Mucosa of rectum (tissue), 2 donors: ENCODE results near the gene ASF1B.
A peak's percentile ranks its signal among the peaks of the same experiment; 100 is the strongest.

ENCODE experiments used
- H3K27ac ChIP-seq, 2 donors: one replicate each; pipeline ENCODE4 v1.7.0; 2013; ENCODE audit warnings: inconsistent platforms in 2 of 2, low read depth in 2 of 2, low read length in 2 of 2
- H3K27me3 ChIP-seq, 2 donors: one replicate each; pipeline ENCODE4 v1.7.0; 2013; ENCODE audit warnings: low read length in 2 of 2; ENCODE audit not compliant: control insufficient read depth in 2 of 2, insufficient read depth in 2 of 2
- H3K36me3 ChIP-seq, 2 donors: one replicate each; pipeline ENCODE4 v1.7.0; 2013; ENCODE audit warnings: low read length in 2 of 2; ENCODE audit not compliant: control insufficient read depth in 2 of 2, insufficient read depth in 2 of 2
- H3K4me1 ChIP-seq, 2 donors: one replicate each; pipeline ENCODE4 v1.7.0; 2013; ENCODE audit warnings: low read length in 2 of 2, mild to moderate bottlenecking in 1 of 2; ENCODE audit not compliant: control insufficient read depth in 2 of 2, insufficient read depth in 2 of 2
- H3K4me3 ChIP-seq, 2 donors: one replicate each; pipeline ENCODE4 v1.7.0; 2013; ENCODE audit warnings: low read length in 2 of 2
- H3K9ac ChIP-seq, 2 donors: one replicate each; pipeline ENCODE4 v1.7.0; 2013; ENCODE audit warnings: low read length in 2 of 2, low read depth in 1 of 2, mild to moderate bottlenecking in 1 of 2
- H3K9me3 ChIP-seq, 2 donors: one replicate each; pipeline ENCODE4 v1.7.0; 2013; ENCODE audit warnings: low read length in 2 of 2; ENCODE audit not compliant: control insufficient read depth in 2 of 2
- donor health status: healthy.
- donor health status: Normal muscosa, but diverticular disease.

Gene ASF1B

GRCh38 chr19:14138576-14139265, 2.3 kb upstream of the ASF1B start:
- Histone ChIP-seq H3K9me3 (no peaks in the 10 kb centered on the region), H3K9ac (no peak overlapping the region), H3K36me3 (no peaks in the 10 kb centered on the region), H3K4me1 (peaks cover 0 to 10% of the 10 kb centered on the region in 2 donors), H3K27me3 (no peaks in the 10 kb centered on the region), H3K27ac (no peak overlapping the region), H3K4me3 (no peak overlapping the region)

- peak overlapping the region; percentile 75 to 81 for H3K4me3 ChIP-seq
- no peaks in the 10 kb centered on the region for H3K36me3 ChIP-seq
- peaks cover 0 to 10% of the 10 kb centered on the region in 2 donors for H3K4me1 ChIP-seq
- peak overlapping the region; percentile 48 to 58 for H3K27ac ChIP-seq
- no peaks in the 10 kb centered on the region for H3K27me3 ChIP-seq
- peak overlapping the region in 1 of 2 donors; percentile 67 for H3K9ac ChIP-seq
- no peaks in the 10 kb centered on the region for H3K9me3 ChIP-seq
Observed at GRCh38 chr19:14135985-14136508, 342 bp downstream of the ASF1B start.

- H3K4me3 ChIP-seq: peak overlapping the region; percentile 1 to 75
- no peaks in the 10 kb centered on the region for H3K36me3 ChIP-seq
- H3K27me3 ChIP-seq: no peaks in the 10 kb centered on the region
- H3K9me3 ChIP-seq: no peaks in the 10 kb centered on the region
- peak overlapping the region in 1 of 2 donors; percentile 52 for H3K9ac ChIP-seq
- no peak overlapping the region for H3K27ac ChIP-seq
- H3K4me1 ChIP-seq: peaks cover 0 to 10% of the 10 kb centered on the region in 2 donors
Observed at GRCh38 chr19:14135355-14135754, 1.0 kb downstream of the ASF1B start.

GRCh38 chr19:14127929-14128509, 8.4 kb downstream of the ASF1B start:
- Histone ChIP-seq H3K27me3 (no peaks in the 10 kb centered on the region), H3K9ac (no peak overlapping the region), H3K36me3 (peaks cover 0 to 7% of the 10 kb centered on the region in 2 donors), H3K9me3 (no peaks in the 10 kb centered on the region), H3K4me3 (no peak overlapping the region), H3K27ac (no peak overlapping the region), H3K4me1 (peaks cover 0 to 2% of the 10 kb centered on the region in 2 donors)

GRCh38 chr19:14127176-14127575, 9.2 kb downstream of the ASF1B start:
- Histone ChIP-seq H3K4me3 (no peak overlapping the region), H3K4me1 (peaks cover 0 to 2% of the 10 kb centered on the region in 2 donors), H3K9ac (no peak overlapping the region), H3K27ac (no peak overlapping the region), H3K9me3 (no peaks in the 10 kb centered on the region), H3K27me3 (no peaks in the 10 kb centered on the region), H3K36me3 (peaks cover 0 to 7% of the 10 kb centered on the region in 2 donors)

GRCh38 chr19:14122924-14123323, 13.5 kb downstream of the ASF1B start:
- H3K9me3 ChIP-seq: no peaks in the 10 kb centered on the region
- no peak overlapping the region for H3K9ac ChIP-seq
- peaks cover 0 to 7% of the 10 kb centered on the region in 2 donors for H3K36me3 ChIP-seq
- H3K4me1 ChIP-seq: peaks cover 10 to 12% of the 10 kb centered on the region in 2 donors
- no peaks in the 10 kb centered on the region for H3K27me3 ChIP-seq
- no peak overlapping the region for H3K4me3 ChIP-seq
- no peak overlapping the region for H3K27ac ChIP-seq

GRCh38 chr19:14120497-14120780, 15.9 kb downstream of the ASF1B start:
- no peaks in the 10 kb centered on the region for H3K9me3 ChIP-seq
- no peak overlapping the region for H3K27ac ChIP-seq
- H3K4me3 ChIP-seq: no peak overlapping the region
- peaks cover 18 to 25% of the 10 kb centered on the region in 2 donors for H3K4me1 ChIP-seq
- H3K36me3 ChIP-seq: peaks cover 0 to 3% of the 10 kb centered on the region in 2 donors
- H3K27me3 ChIP-seq: no peaks in the 10 kb centered on the region
- no peak overlapping the region for H3K9ac ChIP-seq

GRCh38 chr19:14119644-14120496, 16.5 kb downstream of the ASF1B start:
- peaks cover 0 to 3% of the 10 kb centered on the region in 2 donors for H3K36me3 ChIP-seq
- peaks cover 18 to 26% of the 10 kb centered on the region in 2 donors for H3K4me1 ChIP-seq
- no peak overlapping the region for H3K9ac ChIP-seq
- no peak overlapping the region for H3K4me3 ChIP-seq
- H3K9me3 ChIP-seq: no peaks in the 10 kb centered on the region
- H3K27me3 ChIP-seq: no peaks in the 10 kb centered on the region
- H3K27ac ChIP-seq: peak overlapping the region in 1 of 2 donors; percentile 2

- Histone ChIP-seq H3K4me1 (peaks cover 18 to 26% of the 10 kb centered on the region in 2 donors), H3K27me3 (no peaks in the 10 kb centered on the region), H3K27ac (peak overlapping the region; percentile 92 to 95)
Observed at GRCh38 chr19:14119146-14119545, 17.2 kb downstream of the ASF1B start.

More at GRCh38 chr19:14119146-14119545, 17.2 kb downstream of the ASF1B start:
- Histone ChIP-seq H3K9ac (peak overlapping the region; percentile 69 to 80), H3K36me3 (no peaks in the 10 kb centered on the region), H3K9me3 (no peaks in the 10 kb centered on the region), H3K4me3 (peak overlapping the region in 1 of 2 donors; percentile 70)
